A204.1 (cell line): Measurements from ENCODE around the gene MARK4.
A peak's percentile ranks its signal among the peaks of the same experiment; 100 is the strongest.

Experiments used
- FAIRE-seq: peaks from 2 replicates; lab custom pipeline; 2012; peaks lifted over from hg19 to GRCh38; lab: Jason Lieb, UNC

The MARK4 gene

GRCh38 chr19:45250832-45251451 is at the start of gene MARK4:
MARK4 (plus strand) TSS chr19:45251271; CDS start chr19:45251589, 318 bp downstream.
- no peak for FAIRE-seq

GRCh38 chr19:45202637-45203036 is 48.4 kb upstream of the MARK4 start:
- no peak for FAIRE-seq

DNA sequence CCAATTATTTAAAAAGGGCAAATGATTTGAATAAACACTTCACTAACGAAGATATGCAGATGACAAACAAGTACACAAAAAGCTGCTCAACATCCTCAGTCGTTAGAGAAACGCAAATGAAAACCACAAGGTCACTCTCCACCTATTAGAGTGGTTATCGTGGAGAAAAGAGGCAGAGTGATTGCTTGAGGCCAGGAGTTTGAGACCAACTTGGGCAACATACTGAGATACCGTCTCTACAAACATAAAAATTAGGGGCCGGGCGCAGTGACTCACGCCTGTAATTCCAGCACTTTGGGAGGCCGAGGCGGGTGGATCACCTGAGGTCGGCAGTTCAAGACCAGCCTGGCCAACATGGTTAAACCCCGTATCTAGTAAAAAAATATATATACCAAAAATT is 45.3 kb upstream of the MARK4 start:
- no peak for FAIRE-seq

- FAIRE-seq, result no peak
Observed at GRCh38 chr19:45206328-45206727, 44.7 kb upstream of the MARK4 start.

GRCh38 chr19:45211751-45212381 is 39.2 kb upstream of the MARK4 start:
- FAIRE-seq, result no peak

GRCh38 chr19:45213031-45213430 is 38.0 kb upstream of the MARK4 start:
- FAIRE-seq, result no peak

DNA sequence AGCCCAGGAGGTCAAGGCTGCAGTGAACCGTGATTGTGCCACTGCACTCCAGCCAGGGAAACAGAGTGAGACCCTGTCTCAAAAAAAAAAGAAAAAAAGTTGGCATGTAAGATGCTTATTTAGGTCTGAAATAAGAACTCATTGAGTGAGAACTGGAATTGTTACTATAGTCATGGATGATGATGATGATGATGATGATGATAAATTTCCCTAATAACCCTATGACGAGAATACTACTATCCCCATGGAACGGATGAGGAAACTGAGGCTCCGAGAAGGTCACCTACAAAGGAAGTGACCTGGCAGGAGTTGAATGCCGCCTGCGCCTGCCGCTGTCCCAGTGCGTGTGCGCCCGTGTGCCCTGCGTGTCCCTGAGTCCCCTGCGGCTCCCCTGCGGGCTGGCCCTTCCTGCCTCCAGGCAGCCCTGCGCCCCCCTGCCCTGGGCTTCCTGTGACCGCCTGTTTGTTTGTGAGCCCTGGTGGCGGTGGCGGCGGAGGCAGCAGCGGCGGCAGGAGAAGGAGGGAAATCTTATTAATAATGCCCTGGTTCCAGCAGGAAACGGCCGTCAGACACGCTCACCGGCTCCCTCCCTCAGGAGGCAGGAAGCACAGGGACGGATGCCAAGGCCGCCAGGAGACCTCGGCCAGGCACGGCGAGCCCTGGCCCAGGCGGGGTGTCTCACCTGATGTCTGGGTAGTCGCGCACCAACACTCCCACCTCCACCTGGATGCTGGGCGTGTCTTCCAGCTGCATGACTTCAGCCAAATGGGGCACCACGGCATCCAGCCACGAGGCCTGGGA is 35.5 kb upstream of the MARK4 start:
- no peak for FAIRE-seq

GRCh38 chr19:45216667-45217066 is 34.4 kb upstream of the MARK4 start:
- FAIRE-seq, result no peak

DNA sequence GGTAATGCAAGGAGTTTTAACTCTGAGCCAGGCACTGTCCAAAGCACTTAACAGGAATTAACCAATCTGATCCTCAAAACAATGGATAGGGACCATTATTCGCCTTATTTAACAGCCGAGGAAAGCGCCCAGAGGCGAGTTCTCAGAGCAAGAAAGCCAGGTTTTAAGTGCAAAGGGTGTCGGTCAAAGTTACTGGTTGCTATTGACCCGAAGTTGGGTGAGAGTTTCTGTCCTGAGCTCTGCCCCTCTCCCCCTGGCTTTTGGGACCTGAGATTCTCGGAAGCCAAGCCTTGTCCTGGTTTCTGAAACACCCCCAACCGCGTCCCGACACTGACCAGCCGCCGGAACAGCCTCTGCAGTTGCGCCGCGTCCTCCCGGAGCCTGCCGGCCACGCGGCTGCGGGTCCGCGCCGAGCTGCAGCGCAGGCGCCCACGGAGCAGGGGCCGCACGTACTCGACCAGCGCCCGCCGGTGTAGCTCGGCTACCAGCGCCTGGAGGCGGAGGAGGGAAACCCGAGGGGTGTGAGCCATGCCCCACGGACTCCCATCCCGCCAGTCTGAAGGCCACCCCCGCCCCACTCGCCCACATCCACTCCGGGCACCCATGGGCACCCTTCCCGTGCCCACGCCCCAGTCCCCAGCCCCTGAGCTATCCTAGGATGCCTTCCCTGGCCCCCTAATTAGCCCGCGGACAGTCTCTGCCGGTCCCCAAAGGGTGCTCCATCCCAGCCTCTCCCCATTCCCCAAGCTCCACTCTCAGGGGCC is 33.7 kb upstream of the MARK4 start:
- FAIRE-seq, result no peak

DNA sequence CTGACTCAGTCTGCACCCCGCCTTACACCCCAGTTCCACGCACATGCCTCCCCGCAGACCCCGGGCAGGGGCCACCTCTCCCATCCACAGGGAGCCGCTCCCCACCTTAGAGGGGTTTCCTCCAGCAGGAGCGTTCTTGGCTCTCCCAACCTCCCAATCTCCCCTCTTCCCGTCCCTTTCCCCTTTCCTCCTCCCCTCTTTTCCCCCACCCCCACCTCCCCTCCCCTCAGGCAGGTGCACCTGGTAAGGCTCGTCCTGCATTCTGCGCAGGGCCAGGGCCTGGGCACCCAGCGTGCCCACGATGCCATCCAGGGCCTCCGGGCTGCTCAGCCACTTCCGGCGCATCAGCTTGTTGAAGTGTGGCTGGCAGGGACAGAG is 33.1 kb upstream of the MARK4 start:
- FAIRE-seq, result no peak

DNA sequence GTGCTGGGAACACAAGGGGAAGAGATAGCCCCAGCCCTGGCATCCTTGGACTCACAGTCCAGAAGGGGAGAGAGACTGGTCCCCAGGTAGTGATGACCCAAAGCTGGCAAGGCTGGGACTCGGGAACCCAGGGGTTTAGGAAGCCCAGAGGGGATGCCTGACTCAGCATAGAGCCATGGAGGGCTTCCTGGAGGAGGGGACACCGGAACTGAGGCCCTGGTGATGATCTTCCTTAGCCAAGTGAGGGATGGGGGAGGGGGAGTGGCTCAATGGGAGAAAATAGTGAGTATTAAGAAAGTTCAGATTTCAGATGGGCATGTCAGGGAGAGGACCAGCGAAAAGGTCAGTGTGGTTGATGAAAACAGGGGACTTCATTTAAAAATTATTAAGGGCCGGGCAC is 32.6 kb upstream of the MARK4 start:
- FAIRE-seq, result no peak

DNA sequence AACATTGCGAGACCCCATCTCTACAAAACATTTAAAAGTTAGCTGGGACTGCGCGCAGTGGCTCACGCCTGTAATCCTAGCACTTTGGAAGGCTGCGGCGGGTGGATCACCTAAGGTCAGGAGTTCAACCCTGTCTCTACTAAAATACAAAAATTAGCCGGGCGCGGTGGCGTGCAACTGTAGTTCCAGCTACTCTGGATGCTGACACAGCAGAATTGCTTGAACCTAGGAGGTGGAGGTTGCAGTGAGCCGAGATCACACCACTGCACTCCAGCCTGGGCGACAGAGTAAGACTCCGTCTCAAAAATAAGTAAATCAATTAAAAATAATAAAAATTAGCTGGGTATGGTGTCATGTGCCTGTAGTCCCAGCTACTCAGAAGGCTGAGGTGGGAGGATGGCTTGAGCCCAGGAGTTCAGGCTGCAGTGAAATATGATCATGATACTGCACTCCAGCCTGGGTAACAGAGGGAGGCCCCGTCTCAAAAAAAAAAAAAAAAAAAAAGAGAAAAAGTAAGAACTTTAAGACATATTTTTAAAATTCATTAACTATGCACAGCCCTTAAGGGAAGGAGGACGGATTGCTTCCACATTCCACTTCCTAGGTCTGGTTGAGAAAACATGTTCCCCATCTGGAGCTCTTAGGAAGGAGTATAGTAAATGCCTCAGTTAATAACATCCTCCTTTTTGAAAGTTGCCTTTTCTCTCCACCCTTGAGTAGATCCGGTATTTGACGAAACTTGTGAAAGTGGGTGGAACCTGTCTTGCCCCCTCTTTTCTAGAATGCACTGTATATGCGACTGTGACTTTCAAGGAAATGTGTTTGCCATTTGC is 31.9 kb upstream of the MARK4 start:
- FAIRE-seq, result no peak

DNA sequence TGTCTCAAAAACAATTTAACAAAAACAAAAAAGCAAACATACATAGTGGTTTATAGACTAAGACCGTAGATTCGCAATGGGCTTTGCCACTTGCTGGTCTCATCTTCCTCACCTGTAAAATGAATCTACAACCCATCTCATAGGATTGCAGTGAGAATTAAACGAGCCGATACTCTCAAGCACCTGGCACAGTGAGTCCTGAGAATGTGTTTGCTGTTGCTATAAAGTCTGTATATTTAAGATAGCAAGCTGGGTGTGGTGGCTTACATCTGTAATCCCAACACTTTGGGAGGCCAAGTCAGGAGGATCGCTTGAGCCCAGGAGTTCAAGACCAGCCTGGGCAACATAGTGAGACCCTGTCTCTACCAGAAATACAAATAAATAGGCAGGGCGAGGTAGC is 28.3 kb upstream of the MARK4 start:
- no peak for FAIRE-seq

- no peak for FAIRE-seq
Observed at GRCh38 chr19:45223879-45224278, 27.2 kb upstream of the MARK4 start.

DNA sequence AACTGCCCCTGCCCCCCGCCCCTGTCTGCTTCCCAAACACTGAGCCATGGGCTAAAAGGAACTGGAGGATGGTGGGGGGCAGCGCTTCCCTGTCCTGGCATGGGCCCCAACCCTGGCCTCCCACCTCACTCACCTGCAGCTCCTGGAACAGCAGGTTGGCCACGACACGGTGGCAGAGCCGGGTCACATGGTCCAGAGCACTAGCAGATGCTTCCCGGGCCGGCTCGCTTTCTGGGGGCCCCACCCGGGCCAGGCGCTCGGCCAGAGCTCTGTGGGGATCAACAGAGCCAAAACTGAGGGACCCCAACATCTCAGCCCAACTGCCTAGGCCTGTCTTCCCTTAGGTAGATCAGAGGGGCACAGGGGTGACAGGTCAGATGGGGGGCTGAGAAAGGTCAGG is 26.4 kb upstream of the MARK4 start:
- FAIRE-seq, result no peak

- peak; percentile 99 for FAIRE-seq
Observed at GRCh38 chr19:45229056-45229455, 22.0 kb upstream of the MARK4 start.

- no peak for FAIRE-seq
Observed at GRCh38 chr19:45231891-45232290, 19.2 kb upstream of the MARK4 start.

GRCh38 chr19:45234089-45234869 is 16.8 kb upstream of the MARK4 start:
- no peak for FAIRE-seq

GRCh38 chr19:45235485-45235884 is 15.6 kb upstream of the MARK4 start:
- no peak for FAIRE-seq

- FAIRE-seq, result no peak
Observed at GRCh38 chr19:45238556-45238955, 12.5 kb upstream of the MARK4 start.

GRCh38 chr19:45243144-45243732 is 7.8 kb upstream of the MARK4 start:
- no peak for FAIRE-seq
